ENCODE results near the gene PRSS1.

DNA sequence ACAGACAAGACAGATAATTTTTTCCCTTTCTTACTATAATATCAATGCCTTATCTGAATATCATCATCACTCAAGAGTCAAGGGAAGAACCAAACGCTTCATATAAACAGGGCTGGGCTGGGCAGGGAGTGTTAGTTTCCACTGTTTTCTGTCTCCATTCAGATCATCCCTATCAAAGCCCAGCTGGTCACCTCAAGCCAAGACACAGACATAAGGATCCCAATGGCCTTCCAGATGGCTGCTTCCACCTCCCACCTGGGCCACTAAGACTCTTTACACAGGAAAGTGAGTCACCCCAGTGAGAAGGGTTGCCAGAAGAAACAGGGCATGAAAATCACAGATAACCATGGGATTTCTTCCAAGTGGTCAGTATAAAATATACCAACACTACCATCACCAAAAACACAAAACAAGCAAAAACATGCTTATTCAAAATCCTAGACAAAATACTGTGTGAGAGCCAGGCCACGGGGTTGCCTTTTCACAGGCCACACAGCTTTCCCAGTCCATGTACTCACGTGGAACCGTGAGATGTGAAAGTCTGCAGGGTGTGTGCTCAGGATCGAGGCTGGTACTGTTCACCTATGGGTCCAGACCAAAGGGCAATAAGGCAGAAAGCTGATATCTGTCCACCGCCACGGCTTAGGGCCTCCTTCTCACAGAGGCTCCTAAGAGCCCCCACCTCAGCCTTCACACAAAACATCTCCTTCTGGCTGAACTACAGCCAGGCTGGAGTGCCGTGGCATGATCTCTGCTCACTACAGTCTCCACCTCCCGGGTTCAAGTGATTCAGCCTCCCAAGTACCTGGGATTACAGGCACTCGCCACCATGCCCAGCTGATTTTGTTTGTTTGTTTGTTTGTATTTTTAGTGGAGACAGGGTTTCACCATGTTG is 5.7 kb downstream of the PRSS1 start:
- no peak for TF ChIP-seq EP300 (IDR thresholded peaks at IDR 0.05)
- TF ChIP-seq, protein P1, sequence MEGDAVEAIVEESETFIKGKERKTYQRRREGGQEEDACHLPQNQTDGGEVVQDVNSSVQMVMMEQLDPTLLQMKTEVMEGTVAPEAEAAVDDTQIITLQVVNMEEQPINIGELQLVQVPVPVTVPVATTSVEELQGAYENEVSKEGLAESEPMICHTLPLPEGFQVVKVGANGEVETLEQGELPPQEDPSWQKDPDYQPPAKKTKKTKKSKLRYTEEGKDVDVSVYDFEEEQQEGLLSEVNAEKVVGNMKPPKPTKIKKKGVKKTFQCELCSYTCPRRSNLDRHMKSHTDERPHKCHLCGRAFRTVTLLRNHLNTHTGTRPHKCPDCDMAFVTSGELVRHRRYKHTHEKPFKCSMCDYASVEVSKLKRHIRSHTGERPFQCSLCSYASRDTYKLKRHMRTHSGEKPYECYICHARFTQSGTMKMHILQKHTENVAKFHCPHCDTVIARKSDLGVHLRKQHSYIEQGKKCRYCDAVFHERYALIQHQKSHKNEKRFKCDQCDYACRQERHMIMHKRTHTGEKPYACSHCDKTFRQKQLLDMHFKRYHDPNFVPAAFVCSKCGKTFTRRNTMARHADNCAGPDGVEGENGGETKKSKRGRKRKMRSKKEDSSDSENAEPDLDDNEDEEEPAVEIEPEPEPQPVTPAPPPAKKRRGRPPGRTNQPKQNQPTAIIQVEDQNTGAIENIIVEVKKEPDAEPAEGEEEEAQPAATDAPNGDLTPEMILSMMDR (IDR thresholded peaks at IDR 0.05): no peak

All from tibial nerve (tissue), 4 donors.